GM12864 (cell line): ENCODE data around the gene FOXR2.

Source experiments
- DNase-seq: peaks from one replicate; pipeline ENCODE4 v3.0.0-alpha.2; 2011; ENCODE audit warnings: low read depth
- H3K4me3 ChIP-seq: 2 replicates; pipeline ENCODE4 v1.5.1; 2011; ENCODE audit warnings: mild to moderate bottlenecking, low read depth, low read length, control low read depth
- TF ChIP-seq, protein P1 (sequence below): IDR thresholded peaks from 2 replicates; pipeline ENCODE4 v1.5.1; 2011; ENCODE audit warnings: low read depth, mild to moderate bottlenecking, moderate library complexity, low read length, control low read depth, inconsistent platforms; ENCODE audit errors: missing control alignments

The FOXR2 gene

GRCh38 chrX:55668084-55668483 lies 44.9 kb downstream of the FOXR2 start:
- H3K4me3 ChIP-seq, result no peak overlapping the region
- TF ChIP-seq, protein P1, sequence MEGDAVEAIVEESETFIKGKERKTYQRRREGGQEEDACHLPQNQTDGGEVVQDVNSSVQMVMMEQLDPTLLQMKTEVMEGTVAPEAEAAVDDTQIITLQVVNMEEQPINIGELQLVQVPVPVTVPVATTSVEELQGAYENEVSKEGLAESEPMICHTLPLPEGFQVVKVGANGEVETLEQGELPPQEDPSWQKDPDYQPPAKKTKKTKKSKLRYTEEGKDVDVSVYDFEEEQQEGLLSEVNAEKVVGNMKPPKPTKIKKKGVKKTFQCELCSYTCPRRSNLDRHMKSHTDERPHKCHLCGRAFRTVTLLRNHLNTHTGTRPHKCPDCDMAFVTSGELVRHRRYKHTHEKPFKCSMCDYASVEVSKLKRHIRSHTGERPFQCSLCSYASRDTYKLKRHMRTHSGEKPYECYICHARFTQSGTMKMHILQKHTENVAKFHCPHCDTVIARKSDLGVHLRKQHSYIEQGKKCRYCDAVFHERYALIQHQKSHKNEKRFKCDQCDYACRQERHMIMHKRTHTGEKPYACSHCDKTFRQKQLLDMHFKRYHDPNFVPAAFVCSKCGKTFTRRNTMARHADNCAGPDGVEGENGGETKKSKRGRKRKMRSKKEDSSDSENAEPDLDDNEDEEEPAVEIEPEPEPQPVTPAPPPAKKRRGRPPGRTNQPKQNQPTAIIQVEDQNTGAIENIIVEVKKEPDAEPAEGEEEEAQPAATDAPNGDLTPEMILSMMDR, result no peak
- no peak for DNase-seq
